KBM-7 (cell line): Measurements from ENCODE around the gene RAB27A.
"Not testable (repeated sequence)": the region's sequence is repeated elsewhere in the genome, so short reads cannot be mapped to it uniquely, and the experiment has no call there.

Experiments
- DNase-seq: peaks from one replicate; pipeline ENCODE4 v3.0.0-alpha.2; 2015
- in situ Hi-C: fragments of 300-500 bp; cut with MboI; formaldehyde crosslinking; loops from 2 replicates; pipeline ENCODE4 v1.14.3; 2020; ENCODE audit warnings: low sequenced_read_pairs, low pct_unique_long_range_greater_than_20kb, mixed read lengths

Gene RAB27A

DNA sequence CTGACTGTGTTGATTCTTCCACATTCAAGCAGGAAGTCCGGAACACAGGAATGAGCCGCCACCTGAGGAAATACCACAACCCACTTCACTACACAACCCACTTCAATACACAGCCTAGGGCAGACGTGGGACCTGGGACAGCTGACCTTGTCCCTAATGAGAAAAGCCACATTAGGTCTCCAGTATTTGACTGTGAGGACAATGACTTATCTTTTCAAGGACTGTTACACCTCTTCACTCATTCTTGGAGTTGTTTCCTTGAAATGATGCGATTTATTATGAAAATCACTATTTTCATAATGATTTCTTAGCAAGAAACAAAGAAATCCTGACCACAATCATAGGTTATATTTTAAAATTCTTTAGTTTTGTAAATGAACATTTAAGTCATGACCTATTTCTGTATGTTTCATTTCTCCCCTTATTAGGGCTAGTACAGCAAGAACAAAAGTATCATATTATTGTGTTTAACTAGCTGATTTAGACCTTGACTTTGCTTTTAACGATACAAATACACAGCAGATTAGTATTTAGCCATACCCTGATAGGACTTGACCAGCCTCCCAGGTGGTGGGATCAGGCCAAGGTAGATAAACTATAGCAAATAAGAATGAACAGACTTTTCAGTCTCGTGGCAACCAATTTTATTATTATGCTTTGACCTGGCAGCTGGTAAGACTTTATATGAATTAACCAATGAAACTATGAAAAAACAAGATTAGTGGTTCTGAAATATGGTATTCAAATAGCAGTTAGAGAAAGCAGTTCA is 6.0 kb downstream of the RAB27A start:
- in situ Hi-C loops = no loop called here
- no peak for DNase-seq

DNA sequence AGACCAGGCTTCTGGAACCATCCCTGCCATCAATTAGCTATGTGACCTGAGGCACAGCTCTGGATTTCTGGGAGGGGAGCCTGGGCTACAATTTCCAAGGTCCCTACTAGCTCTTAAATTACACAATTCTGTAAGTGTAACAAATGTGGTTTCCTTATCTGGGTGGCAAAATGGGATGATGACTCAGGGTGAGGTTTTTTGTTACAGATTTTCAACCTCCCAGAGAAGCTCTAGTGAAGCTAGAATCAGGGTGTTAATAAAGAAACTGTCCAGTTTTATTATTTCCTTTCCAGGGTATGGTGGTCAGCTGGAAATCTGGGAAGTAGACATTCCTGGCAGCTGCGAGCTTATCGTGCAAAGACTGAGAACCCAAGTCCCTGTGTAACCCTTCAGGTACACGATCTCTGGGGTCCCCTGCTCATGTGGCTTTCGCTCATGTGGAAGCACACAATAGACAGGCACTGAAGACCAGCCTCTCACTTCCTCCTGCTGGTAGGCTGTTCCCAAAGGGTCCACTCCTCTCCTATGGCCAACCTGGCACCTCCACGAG is 7.3 kb downstream of the RAB27A start:
- in situ Hi-C loops = no loop called here
- DNase-seq = peak; percentile 52

DNA sequence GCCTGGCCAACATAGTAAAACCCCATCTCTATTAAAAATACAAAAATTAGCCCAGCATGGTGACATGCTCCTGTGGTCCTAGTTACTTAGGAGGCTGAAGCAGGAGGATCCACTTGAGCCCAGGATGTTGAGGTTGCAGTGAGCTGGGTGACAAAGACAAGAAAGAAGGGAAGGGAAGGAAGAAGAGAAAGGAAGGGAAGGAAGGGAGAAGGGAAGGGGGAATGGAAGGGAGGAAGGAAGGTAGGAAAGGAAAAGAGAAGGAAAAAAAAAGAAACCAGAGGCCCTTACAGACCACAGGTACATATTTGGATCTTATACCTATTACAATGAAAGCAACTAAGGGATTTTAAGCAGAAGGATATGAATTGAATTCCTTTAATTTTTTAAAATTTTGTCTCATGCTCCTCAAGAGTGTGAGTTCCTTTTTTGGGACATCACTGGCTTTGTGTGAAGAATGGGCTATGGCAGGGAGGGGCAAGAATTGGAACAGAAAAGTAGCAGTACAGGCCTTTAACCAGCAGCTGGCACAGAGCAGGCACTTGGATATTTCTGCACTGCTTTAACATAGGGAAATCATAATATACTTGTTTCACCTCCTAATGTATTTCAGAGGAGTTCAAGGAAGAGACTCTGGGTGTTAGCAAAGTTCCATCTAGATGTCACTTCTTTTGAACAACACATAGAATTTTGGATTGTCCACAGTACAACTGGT is 7.9 kb downstream of the RAB27A start:
- in situ Hi-C loops = no loop called here
- DNase-seq = no peak

DNA sequence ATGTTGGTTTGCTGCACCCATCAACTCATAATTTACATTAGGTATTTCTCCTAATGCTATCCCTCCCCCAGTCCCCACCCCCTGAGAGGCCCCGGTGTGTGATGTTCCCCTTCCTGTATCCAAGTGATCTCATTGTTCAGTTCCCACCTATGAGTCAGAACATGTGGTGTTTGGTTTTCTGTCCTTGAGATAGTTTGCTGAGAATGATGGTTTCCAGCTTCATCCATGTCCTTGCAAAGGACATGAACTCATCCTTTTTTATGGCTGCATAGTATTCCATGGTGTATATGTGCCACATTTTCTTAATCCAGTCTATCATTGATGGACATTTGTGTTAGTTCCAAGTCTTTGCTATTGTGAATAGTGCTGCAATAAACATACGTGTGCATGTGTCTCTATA is 9.0 kb downstream of the RAB27A start:
- not testable (repeated sequence) for DNase-seq

GRCh38 chr15:55279746-55280351 is 9.8 kb downstream of the RAB27A start:
- DNase-seq = no peak
- in situ Hi-C loops = no loop called here

More for the DNA sequence above, 9.0 kb downstream of the RAB27A start:
- in situ Hi-C loops = not testable (repeated sequence)

GRCh38 chr15:55279100-55279745 is 10.4 kb downstream of the RAB27A start:
- in situ Hi-C loops = no loop called here
- no peak for DNase-seq

GRCh38 chr15:55277715-55278114 is 11.9 kb downstream of the RAB27A start:
- in situ Hi-C loops = no loop called here
- DNase-seq = no peak

DNA sequence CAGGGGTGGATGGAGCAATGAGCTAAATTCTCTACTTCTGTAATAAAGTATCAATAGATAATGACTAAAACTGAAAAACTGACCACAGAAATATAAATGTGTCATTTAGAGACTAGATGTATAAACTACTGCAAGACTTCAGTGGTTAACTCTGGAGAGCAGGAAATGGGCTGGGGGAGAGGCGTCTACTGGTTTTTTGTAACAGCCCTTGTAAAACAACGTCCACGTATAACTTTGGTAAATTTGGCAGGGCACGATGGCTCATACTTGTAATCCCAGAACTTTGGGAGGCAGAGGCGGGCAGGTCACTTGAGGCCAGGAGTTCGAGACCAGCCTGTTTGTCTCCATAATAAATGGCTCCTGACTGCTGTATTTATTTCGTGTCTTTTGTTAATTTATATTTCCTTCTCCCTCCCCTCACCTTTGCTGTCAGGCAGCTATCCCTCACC is 12.5 kb downstream of the RAB27A start:
- in situ Hi-C loops = no loop called here
- DNase-seq = peak; percentile 86

DNA sequence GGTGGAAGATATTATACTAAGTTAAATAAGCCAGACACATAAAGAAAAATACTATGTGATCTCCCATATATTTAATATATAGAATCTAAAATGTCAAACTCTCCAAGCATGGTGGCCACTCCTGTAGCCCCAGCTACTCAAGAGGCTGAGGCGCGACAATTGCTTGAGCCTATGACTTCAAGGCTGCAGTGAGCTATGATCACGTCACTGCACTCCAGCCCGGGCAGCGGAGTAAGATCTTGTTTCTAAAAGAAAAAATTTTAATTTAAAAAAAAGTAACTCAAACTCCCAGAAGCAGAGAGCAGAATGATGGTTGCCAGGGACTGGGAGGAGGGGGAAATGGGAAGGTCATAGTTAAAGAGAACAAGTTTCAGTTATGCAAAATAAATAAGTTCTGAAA is 13.3 kb downstream of the RAB27A start:
- DNase-seq = no peak
- in situ Hi-C loops = no loop called here

- no peak for DNase-seq
- in situ Hi-C loops = no loop called here
Measured at GRCh38 chr15:55270291-55270690, 19.3 kb downstream of the RAB27A start.

DNA sequence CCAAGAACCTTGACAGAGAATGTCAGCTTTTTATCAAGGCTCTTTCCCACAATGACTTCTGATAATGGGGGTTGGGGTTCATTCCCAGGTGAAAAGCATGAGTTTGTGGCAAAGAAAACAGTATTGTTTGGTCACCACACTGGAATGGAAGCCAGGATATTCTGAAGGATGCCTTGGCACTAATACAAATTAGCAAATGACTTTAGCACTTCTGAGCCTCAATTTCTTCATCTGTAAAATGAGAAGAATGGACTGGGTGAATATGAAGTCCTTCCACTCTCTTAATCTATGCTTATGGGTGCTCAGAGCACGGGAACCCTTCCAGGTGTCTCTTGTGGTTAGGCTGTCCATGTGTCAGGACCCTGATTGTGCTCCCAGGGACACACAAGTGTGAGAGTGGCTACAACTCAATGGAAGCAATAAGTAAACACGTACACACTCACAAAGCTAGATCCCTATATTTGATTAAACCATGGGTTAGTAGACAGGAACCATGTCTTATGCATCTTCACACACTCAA is 21.4 kb downstream of the RAB27A start:
- no peak for DNase-seq
- in situ Hi-C loops = no loop called here

DNA sequence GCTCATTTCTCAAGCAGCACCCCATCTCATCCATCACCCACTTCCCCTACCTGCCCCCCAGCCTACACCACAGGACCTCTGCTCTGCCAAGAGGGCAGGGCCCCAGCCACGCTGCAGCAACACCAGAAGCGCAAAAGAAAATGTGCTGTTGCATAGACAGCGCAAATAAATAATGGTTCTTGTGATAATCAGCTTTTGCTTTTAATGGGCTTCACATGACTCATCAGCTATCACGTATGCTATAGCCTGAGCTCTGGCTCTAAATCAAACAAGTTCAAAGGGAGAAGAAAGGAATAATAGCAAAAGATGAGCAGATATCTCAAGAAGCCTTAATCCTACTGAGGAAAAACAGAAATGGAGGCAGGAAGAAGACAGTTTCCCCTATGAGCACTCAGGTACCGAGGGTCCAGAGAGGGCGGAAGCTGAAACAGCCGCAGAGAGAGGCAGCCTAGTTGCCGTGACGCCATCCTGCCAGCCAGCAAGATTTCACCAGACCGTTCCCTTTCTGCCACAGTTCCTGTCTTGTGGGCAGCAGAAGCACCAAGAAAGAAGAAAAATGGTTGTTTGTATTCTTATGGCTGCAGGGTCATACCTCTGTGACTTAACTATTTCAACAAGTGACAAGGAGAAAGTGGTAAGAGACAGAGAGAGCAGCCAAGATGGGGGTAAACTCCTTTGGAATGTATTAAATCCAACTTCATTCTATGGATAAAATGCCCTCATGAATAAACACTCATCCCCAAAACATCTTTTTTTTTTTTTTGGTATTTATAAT is 22.0 kb downstream of the RAB27A start:
- DNase-seq = peak; percentile 64
- in situ Hi-C loops = no loop called here

DNA sequence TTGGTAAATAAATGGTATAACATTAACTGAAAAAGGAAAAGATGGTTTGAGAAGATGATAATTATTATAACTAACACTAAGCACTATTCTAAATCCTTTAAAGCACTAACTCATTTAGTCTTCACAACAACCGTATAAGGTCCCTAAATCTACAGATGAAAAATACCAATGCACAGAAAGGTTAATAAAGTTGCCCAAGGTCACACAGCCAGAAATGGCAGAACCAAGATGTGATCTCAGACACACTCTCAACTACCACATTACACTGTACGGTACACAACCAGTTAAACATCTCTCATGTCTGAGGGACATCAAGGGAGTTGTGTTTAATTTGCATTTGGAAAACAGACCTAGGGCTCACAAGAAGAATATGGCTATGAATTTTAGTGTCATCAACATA is 23.1 kb downstream of the RAB27A start:
- in situ Hi-C loops = no loop called here

DNA sequence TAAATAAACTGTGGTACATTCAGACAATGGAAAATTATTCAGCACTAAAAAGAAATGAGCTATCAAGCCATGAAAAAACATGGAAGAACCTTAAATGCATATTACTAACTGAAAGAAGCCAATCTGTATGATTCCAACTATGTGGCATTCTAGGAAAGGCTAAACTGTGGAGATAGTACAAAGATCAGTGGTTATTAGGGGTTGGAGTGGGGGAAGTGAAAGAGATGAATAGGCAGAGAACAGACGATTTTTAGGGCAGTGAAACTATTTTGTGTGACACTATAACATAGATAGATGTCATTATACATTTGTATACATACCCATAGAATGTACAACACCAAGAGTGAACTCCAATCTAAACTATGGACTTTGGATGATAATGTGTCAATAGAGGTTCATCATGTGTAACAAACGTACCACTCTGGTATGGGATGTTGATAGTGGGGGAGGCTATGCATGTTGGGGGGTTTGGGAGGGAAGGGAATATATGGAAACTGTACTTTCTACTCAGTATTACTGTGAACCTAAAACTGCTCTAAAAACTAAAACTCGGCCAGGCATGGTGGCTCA is 29.0 kb downstream of the RAB27A start:
- no peak for DNase-seq
- in situ Hi-C loops = no loop called here

More for the DNA sequence above, 23.1 kb downstream of the RAB27A start:
- no peak for DNase-seq

- in situ Hi-C loops = no loop called here
- DNase-seq = no peak
Measured at GRCh38 chr15:55257938-55258337, 31.7 kb downstream of the RAB27A start.

DNA sequence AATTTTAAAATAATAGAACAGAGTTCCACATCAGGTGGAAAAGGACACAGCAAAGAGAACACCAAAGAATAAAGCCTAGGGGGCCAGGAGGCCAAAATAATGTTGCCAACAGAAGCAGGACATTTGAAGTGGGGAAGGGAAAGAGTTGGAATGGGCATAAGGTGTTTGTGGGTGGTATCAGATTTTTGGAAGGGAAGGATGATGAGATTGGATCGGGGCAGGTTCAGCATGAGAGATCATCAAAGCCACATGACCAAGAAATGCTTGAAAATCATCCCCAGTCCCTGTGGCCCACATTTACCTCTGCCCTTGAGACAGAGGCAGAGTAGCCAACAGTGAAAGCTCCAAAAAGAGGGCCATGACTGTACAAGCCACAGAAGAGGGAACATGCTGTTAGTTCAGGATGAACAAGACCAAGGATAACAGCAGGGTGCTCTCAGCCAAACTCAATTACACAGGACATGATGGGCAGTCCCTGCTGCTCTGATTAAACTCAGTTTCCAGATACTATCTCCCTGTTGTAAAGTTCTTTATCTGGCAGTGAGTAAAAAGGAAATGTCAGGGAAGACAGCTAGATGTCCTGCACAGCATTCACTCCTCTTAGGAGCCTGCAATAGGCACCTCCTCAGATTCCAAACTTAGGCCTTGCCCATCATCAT is 32.5 kb downstream of the RAB27A start:
- DNase-seq = no peak
- in situ Hi-C loops = no loop called here

DNA sequence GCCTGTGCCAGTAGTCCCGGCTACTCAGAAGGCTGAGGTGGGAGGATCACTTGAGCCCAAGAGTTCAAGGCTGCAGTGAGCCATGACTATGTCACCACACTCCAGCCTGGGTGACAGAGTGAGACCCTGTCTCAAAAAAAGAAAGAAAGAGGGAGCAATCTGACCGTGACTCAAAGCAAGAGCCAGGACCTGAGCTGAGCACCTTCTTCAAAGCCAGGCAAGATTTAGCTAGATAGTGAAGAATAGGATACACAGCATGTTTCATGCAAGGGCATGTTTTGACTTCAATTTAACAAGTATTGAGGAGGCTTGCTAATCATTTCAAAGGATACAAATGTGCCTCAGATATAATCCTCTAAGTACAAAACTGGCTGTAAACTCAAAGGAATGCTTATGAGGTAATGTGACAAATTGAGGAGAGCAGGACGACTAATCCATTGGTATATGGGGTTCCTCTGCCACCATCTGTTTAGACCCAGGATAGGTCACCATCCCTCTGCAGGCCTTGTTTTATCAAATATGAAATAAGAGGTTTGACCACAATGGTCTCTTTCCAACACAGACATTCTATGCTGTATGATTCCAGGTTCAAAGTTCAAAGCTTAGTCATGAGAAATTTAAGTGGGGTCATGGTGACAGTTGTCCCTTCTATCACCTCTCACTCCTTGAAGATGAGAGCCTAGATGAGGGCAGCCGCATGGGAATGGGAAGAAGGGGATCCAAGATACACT is 33.2 kb downstream of the RAB27A start:
- DNase-seq = no peak
- in situ Hi-C loops = no loop called here
